SK-N-SH (cell line): Measurements from ENCODE around the gene ALKBH2. TPM values are rescaled to one million over a fixed set of nuclear protein-coding genes. Genes with fewer than 3 reads are reported as not detected.

ENCODE experiments used
- CTCF ChIA-PET: fragments of 300-600, 350-600 bp; formaldehyde crosslinking; extraction: SDS; loops from one replicate; lab custom pipeline; 2021; lab: Yijun Ruan, JAX
- POLR2A ChIA-PET: fragments of 350-600 bp; sonication (Branson Sonifier 250); formaldehyde crosslinking; extraction: SDS; loops from one replicate; lab custom pipeline; 2020; ENCODE audit warnings: antibody characterized with exemption, inconsistent platforms; lab: Yijun Ruan, JAX
- DNase-seq: peaks from one replicate; pipeline ENCODE4 v3.0.0; 2012
- H2AFZ ChIP-seq: fragments of 200-600 bp; sonication (generic); 2 replicates; pipeline ENCODE4 v1.8.1; 2016; ENCODE audit warnings: antibody characterized with exemption, mild to moderate bottlenecking, low read depth
- H3F3A ChIP-seq: fragments of 200-600 bp; sonication (generic); replicated peaks from 2 replicates; pipeline ENCODE3; 2016; ENCODE audit warnings: antibody characterized with exemption, mild to moderate bottlenecking; ENCODE audit not compliant: insufficient read depth
- H3K27ac ChIP-seq, 2 experiments: fragments of 200-500 bp in 1 of 2; fragments of 200-600 bp in 1 of 2; sonication (Bioruptor generic) in 1 of 2; sonication (generic), shearing (Covaris generic) in 1 of 2; 2 replicates each; pipeline versions ENCODE4 v1.5.1 to v1.6.1; 2014 to 2016; ENCODE audit warnings: low read depth in 2 of 2, inconsistent platforms in 1 of 2, low read length in 1 of 2, mild to moderate bottlenecking in 1 of 2, mixed read lengths in 1 of 2
- H3K27me3 ChIP-seq: fragments of 200-600 bp; sonication (generic), shearing (Covaris generic); 2 replicates; pipeline ENCODE4 v1.6.1; 2016; ENCODE audit warnings: mixed run types; ENCODE audit not compliant: insufficient read depth
- H3K36me3 ChIP-seq, 2 experiments: fragments of 200-500 bp in 1 of 2; fragments of 200-600 bp in 1 of 2; sonication (Bioruptor generic) in 1 of 2; sonication (generic) in 1 of 2; replicated peaks in 1 of 2; 2 replicates each; pipeline versions ENCODE3 to v1.5.1; 2014 to 2016; ENCODE audit warnings: low read length in 1 of 2, mild to moderate bottlenecking in 1 of 2; ENCODE audit not compliant: insufficient read depth in 2 of 2, control insufficient read depth in 1 of 2
- H3K4me1 ChIP-seq, 2 experiments: fragments of 200-500 bp in 1 of 2; fragments of 200-600 bp in 1 of 2; sonication (Bioruptor generic) in 1 of 2; sonication (generic), shearing (Covaris generic) in 1 of 2; 2 replicates each; pipeline versions ENCODE4 v1.5.1 to v1.6.1; 2014 to 2016; ENCODE audit warnings: low read depth in 1 of 2, low read length in 1 of 2, mixed run types in 1 of 2; ENCODE audit not compliant: insufficient read depth in 2 of 2, control insufficient read depth in 1 of 2
- H3K4me2 ChIP-seq: fragments of 200-600 bp; sonication (generic), shearing (Covaris generic); 2 replicates; pipeline ENCODE4 v1.6.1; 2017; ENCODE audit warnings: mixed run types
- H3K4me3 ChIP-seq, 2 experiments: fragments of 200-500 bp in 1 of 2; fragments of 200-600 bp in 1 of 2; sonication (Bioruptor generic) in 1 of 2; sonication (generic), shearing (Covaris generic) in 1 of 2; 2 replicates each; pipeline versions ENCODE4 v1.5.1 to v1.8.1; 2014 to 2016; ENCODE audit warnings: low read depth in 2 of 2, inconsistent platforms in 1 of 2, low read length in 1 of 2, mild to moderate bottlenecking in 1 of 2, mixed read lengths in 1 of 2, moderate library complexity in 1 of 2
- H3K79me2 ChIP-seq: fragments of 200-600 bp; sonication (generic); 2 replicates; pipeline ENCODE4 v1.8.1; 2017; ENCODE audit warnings: mild to moderate bottlenecking; ENCODE audit not compliant: insufficient read depth
- H3K9ac ChIP-seq: fragments of 200-600 bp; sonication (generic); 2 replicates; pipeline ENCODE4 v1.6.1; 2017; ENCODE audit warnings: mixed run types
- H3K9me2 ChIP-seq: fragments of 200-600 bp; sonication (generic); 2 replicates; pipeline ENCODE4 v1.6.1; 2017; ENCODE audit warnings: mixed run types
- H3K9me3 ChIP-seq: fragments of 200-600 bp; sonication (generic); 2 replicates; pipeline ENCODE4 v1.6.1; 2017; ENCODE audit warnings: mixed run types, mild to moderate bottlenecking, moderate library complexity
- H4K20me1 ChIP-seq: fragments of 200-600 bp; sonication (generic); 2 replicates; pipeline ENCODE4 v1.6.1; 2017; ENCODE audit warnings: mild to moderate bottlenecking, mixed run types; ENCODE audit not compliant: insufficient read depth
- CTCF ChIP-seq: fragments of 200-600 bp; sonication (generic); IDR thresholded peaks from 2 replicates; pipeline ENCODE4 v1.6.1; 2017; ENCODE audit warnings: antibody characterized with exemption, mild to moderate bottlenecking, moderate library complexity
- ELF1 ChIP-seq: IDR thresholded peaks from 2 replicates; pipeline ENCODE4 v1.4.0; 2012
- EP300 ChIP-seq, 2 experiments: IDR thresholded peaks; 2 replicates each; pipeline versions ENCODE4 v1.4.0 to v1.6.1; 2012; ENCODE audit warnings: borderline replicate concordance in 1 of 2, low read depth in 1 of 2, low read length in 1 of 2
- EZH2phosphoT487 ChIP-seq: fragments of 200-600 bp; sonication (generic); IDR thresholded peaks from 2 replicates; pipeline ENCODE4 v1.6.1; 2017; ENCODE audit warnings: low read depth, mixed run types, mild to moderate bottlenecking, antibody characterized with exemption, moderate library complexity, borderline replicate concordance
- FOSL2 ChIP-seq: IDR thresholded peaks from 2 replicates; pipeline ENCODE4 v1.4.0; 2012; ENCODE audit warnings: low read depth, mild to moderate bottlenecking, moderate library complexity, borderline replicate concordance
- FOXJ3 ChIP-seq: sonication (generic); formaldehyde crosslinking; IDR thresholded peaks from 2 replicates; pipeline ENCODE4 v1.5.1; 2020; ENCODE audit warnings: mild to moderate bottlenecking, missing genetic modification reagents
- FOXM1 ChIP-seq: IDR thresholded peaks from 2 replicates; pipeline ENCODE4 v1.4.0; 2012; ENCODE audit warnings: low read depth, mild to moderate bottlenecking
- GATA2 ChIP-seq: sonication (generic); formaldehyde crosslinking; IDR thresholded peaks from 2 replicates; pipeline ENCODE4 v1.5.0; 2020; ENCODE audit warnings: mild to moderate bottlenecking, missing genetic modification reagents
- JUND ChIP-seq: IDR thresholded peaks from 2 replicates; pipeline ENCODE4 v1.4.0; 2012
- MXI1 ChIP-seq: IDR thresholded peaks from 2 replicates; pipeline ENCODE4 v1.6.1; 2012; ENCODE audit warnings: mild to moderate bottlenecking, low read depth, low read length, improper control_type of control experiment
- POLR2AphosphoS5 ChIP-seq: IDR thresholded peaks from 2 replicates; pipeline ENCODE4 v1.6.1; 2012; ENCODE audit warnings: low read depth, low read length
- RXRA ChIP-seq: IDR thresholded peaks from 2 replicates; pipeline ENCODE4 v1.4.0; 2012; ENCODE audit warnings: low read depth, mild to moderate bottlenecking, borderline replicate concordance
- SIN3A ChIP-seq: IDR thresholded peaks from 2 replicates; pipeline ENCODE4 v1.6.1; 2012; ENCODE audit warnings: low read depth, mild to moderate bottlenecking, low read length, moderate library complexity, borderline replicate concordance
- SMC3 ChIP-seq: IDR thresholded peaks from 2 replicates; pipeline ENCODE4 v1.6.1; 2012; ENCODE audit warnings: low read depth, low read length, improper control_type of control experiment
- TCF12 ChIP-seq: IDR thresholded peaks from 2 replicates; pipeline ENCODE4 v1.4.0; 2012
- YY1 ChIP-seq: IDR thresholded peaks from 2 replicates; pipeline ENCODE4 v1.4.0; 2012; ENCODE audit warnings: low read depth, mild to moderate bottlenecking
- ZBTB33 ChIP-seq: IDR thresholded peaks from 2 replicates; pipeline ENCODE4 v1.4.0; 2012; ENCODE audit warnings: low read depth, borderline replicate concordance
- WGBS: methylation state at CpG from one replicate; pipeline ENCODE4 v1.1.6; 2017; ENCODE audit warnings: low lambda C conversion rate; 5-methylcytosine and 5-hydroxymethylcytosine counted together
- polyA plus RNA-seq, 3 experiments: library from polyadenylated mRNA; depleted of rRNA; stranded (reverse); fragments of >200 nt; gene quantifications; 2 replicates each; pipeline ENCODE4 v1.2.3, GENCODE V29; 2012
- TF ChIP-seq, protein P1 (sequence below): IDR thresholded peaks from 2 replicates; pipeline ENCODE4 v1.4.0; 2012; ENCODE audit warnings: low read depth

ALKBH2 gene
- polyA plus RNA-seq, 1 of the 3 experiments (the other 2 are of a cell fraction): 47.3 TPM

DNA sequence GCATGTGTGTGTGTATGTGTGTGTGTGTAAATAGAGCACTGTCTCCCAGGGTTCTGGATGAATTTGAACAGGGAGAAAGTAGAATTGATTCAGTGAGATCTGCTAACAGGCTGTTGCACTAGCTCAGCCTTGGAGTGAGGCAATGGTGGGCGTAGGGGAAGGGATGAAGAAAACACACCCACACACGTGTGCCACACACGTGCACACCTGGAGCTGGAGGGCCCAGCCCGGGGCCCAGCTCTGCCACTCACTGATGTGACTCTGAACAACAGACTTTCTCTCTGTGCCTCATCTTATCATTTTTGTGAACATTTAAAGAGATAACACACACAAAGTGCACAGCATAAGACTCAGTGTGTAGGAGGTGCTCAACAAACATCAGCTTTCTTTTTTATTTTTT lies 27.3 kb upstream of the ALKBH2 start:
- Histone ChIP-seq H2AFZ (no peak overlapping the region), H3K9ac (no peak overlapping the region), H3K9me3 (no peaks in the 10 kb centered on the region), H3F3A (no peaks in the 10 kb centered on the region), H3K4me1 (peaks cover 0 to 12% of the 10 kb centered on the region in 2 experiments; a peak in 1 of 4 replicates), H3K27ac (no peak overlapping the region), H3K4me3 (no peak overlapping the region), H3K79me2 (no peaks in the 10 kb centered on the region), H4K20me1 (no peaks in the 10 kb centered on the region), H3K36me3 (no peaks in the 10 kb centered on the region), H3K9me2 (no peaks in the 10 kb centered on the region), H3K27me3 (no peaks in the 10 kb centered on the region), H3K4me2 (no peak overlapping the region)
- ChIA-PET CTCF (interaction anchor here (5.5 kb wide), 1 partner anchor 8 kb away, joined by 36 read pairs; no protein-coding TSS in a partner anchor), POLR2A (no interaction called here)
- TF ChIP-seq EZH2phosphoT487 (no peak), EP300 (IDR thresholded peaks at IDR 0.05; ENCODE audit: borderline replicate concordance in 1 of 2, low read depth in 1 of 2, low read length in 1 of 2) (no peak), FOXM1 (no peak), ZBTB33 (no peak)
- no peak for DNase-seq
- WGBS: 79% methylated on average over 4 of the region's 4 CpGs

GRCh38 chr12:109120095-109120494 lies 26.8 kb upstream of the ALKBH2 start:
- Histone ChIP-seq H2AFZ (no peak overlapping the region), H3F3A (no peaks in the 10 kb centered on the region), H4K20me1 (no peaks in the 10 kb centered on the region), H3K79me2 (no peaks in the 10 kb centered on the region), H3K4me2 (no peak overlapping the region), H3K9me2 (no peaks in the 10 kb centered on the region), H3K4me1 (peaks cover 0 to 15% of the 10 kb centered on the region in 2 experiments; a peak in 1 of 4 replicates), H3K36me3 (no peaks in the 10 kb centered on the region), H3K27ac (no peak overlapping the region), H3K9ac (no peak overlapping the region), H3K9me3 (no peaks in the 10 kb centered on the region), H3K4me3 (no peak overlapping the region), H3K27me3 (no peaks in the 10 kb centered on the region)
- CTCF ChIA-PET: interaction anchor here (0.6 to 5.5 kb wide), 3 partner anchors 8 to 13 kb away, joined by 3 to 36 read pairs (median 3); no protein-coding TSS in a partner anchor
- 70% methylated on average over 2 of the region's 2 CpGs for WGBS
- TF ChIP-seq FOXM1: no peak
- no peak for TF ChIP-seq ELF1
- TF ChIP-seq CTCF: no peak
- no peak for TF ChIP-seq GATA2
- TF ChIP-seq MXI1: no peak
- TF ChIP-seq, protein P1, sequence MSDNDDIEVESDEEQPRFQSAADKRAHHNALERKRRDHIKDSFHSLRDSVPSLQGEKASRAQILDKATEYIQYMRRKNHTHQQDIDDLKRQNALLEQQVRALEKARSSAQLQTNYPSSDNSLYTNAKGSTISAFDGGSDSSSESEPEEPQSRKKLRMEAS: no peak
- no peak for TF ChIP-seq SMC3
- no peak for TF ChIP-seq YY1
- TF ChIP-seq JUND: no peak
- TF ChIP-seq FOSL2: no peak
- no peak for TF ChIP-seq POLR2AphosphoS5
- TF ChIP-seq FOXJ3 (CRISPR knock-in tag): no peak
- TF ChIP-seq TCF12: no peak
- no peak for TF ChIP-seq RXRA
- TF ChIP-seq SIN3A: no peak
- no peak for DNase-seq
- POLR2A ChIA-PET: no interaction called here
